NB4 (cell line): ENCODE results near the gene TNFSF9.

ENCODE experiments used
- CTCF ChIP-seq: IDR thresholded peaks from one replicate; pipeline ENCODE4 v1.5.1; 2012; ENCODE audit warnings: low read depth, low read length
- MYC ChIP-seq: IDR thresholded peaks from 2 replicates; pipeline ENCODE4 v1.6.1; 2011; ENCODE audit warnings: low read depth, low read length

GRCh38 chr19:6551607-6552450 is 21.0 kb downstream of the TNFSF9 start:
- peak; percentile 5 for TF ChIP-seq CTCF
- TF ChIP-seq MYC = no peak
